ENCODE measurements around the gene ABCA5. TPM values are rescaled to one million over a fixed set of nuclear protein-coding genes. Genes with fewer than 3 reads are reported as not detected.

The ABCA5 gene
- polyA plus RNA-seq, 1 donor from 2014 or later: 91.7 TPM

DNA sequence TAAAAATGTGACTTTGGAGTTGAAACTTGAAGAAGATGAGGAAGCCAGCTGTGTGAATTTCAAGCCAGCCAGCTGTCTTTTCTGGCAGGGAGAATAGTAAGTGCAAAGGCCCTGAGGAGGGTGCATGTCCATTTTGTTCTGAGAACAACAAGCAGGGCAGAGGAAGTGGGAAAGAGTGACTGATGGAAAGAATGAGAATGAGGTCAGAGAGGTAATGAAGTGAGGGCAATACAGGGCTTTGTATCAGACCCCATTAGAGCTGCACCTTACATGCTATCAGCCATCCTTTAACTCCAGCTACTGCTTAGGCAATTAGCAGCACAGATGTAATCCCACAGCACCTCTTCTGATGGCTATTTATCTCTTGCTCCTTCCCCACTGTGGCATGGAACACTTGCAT lies 34.2 kb upstream of the ABCA5 start:
- TF ChIP-seq RAD21 (conservative IDR thresholded peaks at IDR 0.05): no peak
- no peak for TF ChIP-seq EP300 (conservative IDR thresholded peaks at IDR 0.05; ENCODE audit: poor library complexity, severe bottlenecking)
- TF ChIP-seq EZH2 (IDR thresholded peaks at IDR 0.05; ENCODE audit: borderline replicate concordance, insufficient read depth, low read length, poor library complexity, severe bottlenecking): no peak
- no peak for TF ChIP-seq POLR2AphosphoS5 (IDR thresholded peaks at IDR 0.05)
- TF ChIP-seq, protein P1, sequence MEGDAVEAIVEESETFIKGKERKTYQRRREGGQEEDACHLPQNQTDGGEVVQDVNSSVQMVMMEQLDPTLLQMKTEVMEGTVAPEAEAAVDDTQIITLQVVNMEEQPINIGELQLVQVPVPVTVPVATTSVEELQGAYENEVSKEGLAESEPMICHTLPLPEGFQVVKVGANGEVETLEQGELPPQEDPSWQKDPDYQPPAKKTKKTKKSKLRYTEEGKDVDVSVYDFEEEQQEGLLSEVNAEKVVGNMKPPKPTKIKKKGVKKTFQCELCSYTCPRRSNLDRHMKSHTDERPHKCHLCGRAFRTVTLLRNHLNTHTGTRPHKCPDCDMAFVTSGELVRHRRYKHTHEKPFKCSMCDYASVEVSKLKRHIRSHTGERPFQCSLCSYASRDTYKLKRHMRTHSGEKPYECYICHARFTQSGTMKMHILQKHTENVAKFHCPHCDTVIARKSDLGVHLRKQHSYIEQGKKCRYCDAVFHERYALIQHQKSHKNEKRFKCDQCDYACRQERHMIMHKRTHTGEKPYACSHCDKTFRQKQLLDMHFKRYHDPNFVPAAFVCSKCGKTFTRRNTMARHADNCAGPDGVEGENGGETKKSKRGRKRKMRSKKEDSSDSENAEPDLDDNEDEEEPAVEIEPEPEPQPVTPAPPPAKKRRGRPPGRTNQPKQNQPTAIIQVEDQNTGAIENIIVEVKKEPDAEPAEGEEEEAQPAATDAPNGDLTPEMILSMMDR (IDR thresholded peaks at IDR 0.05; ENCODE audit: poor library complexity, severe bottlenecking): no peak
- no peak for TF ChIP-seq MXI1 (conservative IDR thresholded peaks at IDR 0.05; ENCODE audit: poor library complexity, severe bottlenecking)
- TF ChIP-seq, protein P2, sequence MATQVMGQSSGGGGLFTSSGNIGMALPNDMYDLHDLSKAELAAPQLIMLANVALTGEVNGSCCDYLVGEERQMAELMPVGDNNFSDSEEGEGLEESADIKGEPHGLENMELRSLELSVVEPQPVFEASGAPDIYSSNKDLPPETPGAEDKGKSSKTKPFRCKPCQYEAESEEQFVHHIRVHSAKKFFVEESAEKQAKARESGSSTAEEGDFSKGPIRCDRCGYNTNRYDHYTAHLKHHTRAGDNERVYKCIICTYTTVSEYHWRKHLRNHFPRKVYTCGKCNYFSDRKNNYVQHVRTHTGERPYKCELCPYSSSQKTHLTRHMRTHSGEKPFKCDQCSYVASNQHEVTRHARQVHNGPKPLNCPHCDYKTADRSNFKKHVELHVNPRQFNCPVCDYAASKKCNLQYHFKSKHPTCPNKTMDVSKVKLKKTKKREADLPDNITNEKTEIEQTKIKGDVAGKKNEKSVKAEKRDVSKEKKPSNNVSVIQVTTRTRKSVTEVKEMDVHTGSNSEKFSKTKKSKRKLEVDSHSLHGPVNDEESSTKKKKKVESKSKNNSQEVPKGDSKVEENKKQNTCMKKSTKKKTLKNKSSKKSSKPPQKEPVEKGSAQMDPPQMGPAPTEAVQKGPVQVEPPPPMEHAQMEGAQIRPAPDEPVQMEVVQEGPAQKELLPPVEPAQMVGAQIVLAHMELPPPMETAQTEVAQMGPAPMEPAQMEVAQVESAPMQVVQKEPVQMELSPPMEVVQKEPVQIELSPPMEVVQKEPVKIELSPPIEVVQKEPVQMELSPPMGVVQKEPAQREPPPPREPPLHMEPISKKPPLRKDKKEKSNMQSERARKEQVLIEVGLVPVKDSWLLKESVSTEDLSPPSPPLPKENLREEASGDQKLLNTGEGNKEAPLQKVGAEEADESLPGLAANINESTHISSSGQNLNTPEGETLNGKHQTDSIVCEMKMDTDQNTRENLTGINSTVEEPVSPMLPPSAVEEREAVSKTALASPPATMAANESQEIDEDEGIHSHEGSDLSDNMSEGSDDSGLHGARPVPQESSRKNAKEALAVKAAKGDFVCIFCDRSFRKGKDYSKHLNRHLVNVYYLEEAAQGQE (IDR thresholded peaks at IDR 0.05; ENCODE audit: borderline replicate concordance): no peak
- TF ChIP-seq TAF1 (IDR thresholded peaks at IDR 0.05; ENCODE audit: low read depth): no peak
- TF ChIP-seq SMC3 (conservative IDR thresholded peaks at IDR 0.05; ENCODE audit: poor library complexity): no peak
- H4K20me1 ChIP-seq (ENCODE audit: insufficient read depth): no peaks in the 10 kb centered on the region

DNA sequence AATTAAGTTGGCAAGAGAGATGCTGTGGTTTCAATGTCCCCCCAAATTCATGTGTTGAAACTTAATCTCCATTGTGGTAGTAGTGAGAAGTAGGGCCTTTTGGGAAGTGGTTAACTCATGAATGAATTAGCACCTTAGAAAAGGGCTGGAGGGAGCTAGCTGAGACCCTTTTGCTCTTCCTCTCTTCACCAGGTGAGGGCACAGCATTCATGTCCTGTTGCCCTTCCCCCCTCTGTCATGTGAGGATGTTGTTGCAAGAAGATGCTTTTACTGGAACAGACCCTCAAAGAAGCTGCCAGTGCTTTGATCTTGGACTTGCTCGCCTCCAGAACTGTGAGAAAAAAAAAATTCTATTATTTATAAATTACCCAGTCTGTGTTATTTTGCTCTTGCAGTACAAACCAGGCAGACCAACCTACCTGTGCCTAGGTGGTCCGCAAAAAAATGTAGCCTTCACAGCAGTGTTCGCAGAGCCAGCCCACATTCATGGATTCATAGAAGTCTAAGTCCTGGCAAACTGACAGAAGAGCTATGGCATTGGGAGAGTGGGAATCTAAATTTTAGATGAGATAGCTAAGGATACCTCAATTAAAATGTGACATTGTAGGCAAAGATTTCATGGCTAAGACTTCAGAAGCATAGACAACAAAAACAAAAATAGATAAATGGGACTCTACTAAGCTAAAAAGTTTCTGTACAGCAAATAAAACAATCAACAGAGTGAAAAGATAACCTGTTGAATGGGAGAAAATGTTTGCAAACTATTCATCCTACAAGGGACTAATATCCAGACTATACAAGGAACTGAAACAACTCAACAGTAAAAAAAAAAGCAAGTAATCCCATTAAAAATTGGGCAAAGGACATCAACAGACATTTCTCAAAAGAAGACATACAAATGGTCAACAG lies 32.0 kb upstream of the ABCA5 start:
- no peak overlapping the region for H3K4me2 ChIP-seq (ENCODE audit: low read length)
- no peak overlapping the region for H3K9ac ChIP-seq (ENCODE audit: low read length)
- no peak overlapping the region for H2AFZ ChIP-seq (ENCODE audit: low read depth, low read length)
- no peak overlapping the region for H3K27ac ChIP-seq (ENCODE audit: low read length)
- no peaks in the 10 kb centered on the region for H3K9me2 ChIP-seq (ENCODE audit: insufficient read depth, low read length)
- peak; percentile 35 for TF ChIP-seq SMC3 (conservative IDR thresholded peaks at IDR 0.05; ENCODE audit: poor library complexity)
- no peak for TF ChIP-seq MXI1 (conservative IDR thresholded peaks at IDR 0.05; ENCODE audit: poor library complexity, severe bottlenecking)
- TF ChIP-seq, protein P1 (IDR thresholded peaks at IDR 0.05; ENCODE audit: poor library complexity, severe bottlenecking): peak; percentile 30
- no peaks in the 10 kb centered on the region for H3F3A ChIP-seq (ENCODE audit: insufficient read depth, low read length, poor library complexity, severe bottlenecking)
- no peaks in the 10 kb centered on the region for H3K9me3 ChIP-seq (ENCODE audit: low read length)
- no peaks in the 10 kb centered on the region for H3K27me3 ChIP-seq (ENCODE audit: insufficient read depth, low read depth, low read length)
- H3K4me3 ChIP-seq (ENCODE audit: low read length): no peak overlapping the region
- no peaks in the 10 kb centered on the region for H4K20me1 ChIP-seq (ENCODE audit: insufficient read depth)
- no peaks in the 10 kb centered on the region for H3K79me2 ChIP-seq (replicated peaks; ENCODE audit: insufficient read depth, low read length)
- no peaks in the 10 kb centered on the region for H3K36me3 ChIP-seq (ENCODE audit: insufficient read depth, low read length)

More for the DNA sequence above, 34.2 kb upstream of the ABCA5 start:
- Histone ChIP-seq H3F3A (ENCODE audit: insufficient read depth, low read length, poor library complexity, severe bottlenecking) (no peaks in the 10 kb centered on the region), H3K27ac (ENCODE audit: low read length) (no peak overlapping the region), H3K9me3 (ENCODE audit: low read length) (no peaks in the 10 kb centered on the region), H3K79me2 (replicated peaks; ENCODE audit: insufficient read depth, low read length) (no peaks in the 10 kb centered on the region), H3K4me2 (ENCODE audit: low read length) (no peak overlapping the region), H3K9ac (ENCODE audit: low read length) (no peak overlapping the region), H3K27me3 (ENCODE audit: insufficient read depth, low read depth, low read length) (no peaks in the 10 kb centered on the region), H3K36me3 (ENCODE audit: insufficient read depth, low read length) (no peaks in the 10 kb centered on the region), H3K9me2 (ENCODE audit: insufficient read depth, low read length) (no peaks in the 10 kb centered on the region), H3K4me3 (ENCODE audit: low read length) (no peak overlapping the region), H2AFZ (ENCODE audit: low read depth, low read length) (no peak overlapping the region)
